ENCODE measurements around the gene ATG101.

GRCh38 chr12:52043386-52044212 is 26.2 kb upstream of the ATG101 start:
- TF ChIP-seq, protein P1, sequence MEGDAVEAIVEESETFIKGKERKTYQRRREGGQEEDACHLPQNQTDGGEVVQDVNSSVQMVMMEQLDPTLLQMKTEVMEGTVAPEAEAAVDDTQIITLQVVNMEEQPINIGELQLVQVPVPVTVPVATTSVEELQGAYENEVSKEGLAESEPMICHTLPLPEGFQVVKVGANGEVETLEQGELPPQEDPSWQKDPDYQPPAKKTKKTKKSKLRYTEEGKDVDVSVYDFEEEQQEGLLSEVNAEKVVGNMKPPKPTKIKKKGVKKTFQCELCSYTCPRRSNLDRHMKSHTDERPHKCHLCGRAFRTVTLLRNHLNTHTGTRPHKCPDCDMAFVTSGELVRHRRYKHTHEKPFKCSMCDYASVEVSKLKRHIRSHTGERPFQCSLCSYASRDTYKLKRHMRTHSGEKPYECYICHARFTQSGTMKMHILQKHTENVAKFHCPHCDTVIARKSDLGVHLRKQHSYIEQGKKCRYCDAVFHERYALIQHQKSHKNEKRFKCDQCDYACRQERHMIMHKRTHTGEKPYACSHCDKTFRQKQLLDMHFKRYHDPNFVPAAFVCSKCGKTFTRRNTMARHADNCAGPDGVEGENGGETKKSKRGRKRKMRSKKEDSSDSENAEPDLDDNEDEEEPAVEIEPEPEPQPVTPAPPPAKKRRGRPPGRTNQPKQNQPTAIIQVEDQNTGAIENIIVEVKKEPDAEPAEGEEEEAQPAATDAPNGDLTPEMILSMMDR (IDR thresholded peaks at IDR 0.05; ENCODE audit: low read depth, low read length, poor library complexity, severe bottlenecking): no peak
- no peak for TF ChIP-seq EZH2phosphoT487 (IDR thresholded peaks at IDR 0.05; ENCODE audit: borderline replicate concordance, low read length)
